Peyer's patch (tissue), 4 donors: Measurements from ENCODE around the gene C1QTNF9B. TPM values are rescaled to one million over a fixed set of nuclear protein-coding genes. Genes with fewer than 3 reads are reported as not detected.

Source experiments
- DNase-seq, 3 donors: peaks; one replicate each; pipeline ENCODE4 v3.0.0-alpha.2; 2017 to 2019
- H3K27ac ChIP-seq, 4 donors: fragments of 200-600 bp; sonication (generic); one replicate each; pipeline ENCODE4 v1.5.1; 2016 to 2019
- H3K27me3 ChIP-seq, 2 donors: fragments of 200-600 bp; sonication (generic); one replicate each; pipeline ENCODE4 v1.5.1; 2019
- H3K36me3 ChIP-seq, 3 donors: fragments of 200-600 bp; sonication (generic); one replicate each; pipeline ENCODE4 v1.5.1; 2016 to 2019
- H3K4me1 ChIP-seq, 4 donors: fragments of 200-600 bp; sonication (generic); one replicate each; pipeline ENCODE4 v1.5.1; 2016 to 2019
- H3K4me3 ChIP-seq, 4 donors: fragments of 200-600 bp; sonication (generic); 1 replicate in 3 of 4; 2 replicates in 1 of 4; pipeline ENCODE4 v1.5.1; 2016 to 2019; ENCODE audit warnings: mild to moderate bottlenecking in 1 of 4
- H3K9me3 ChIP-seq, 4 donors: fragments of 200-600 bp; sonication (generic); one replicate each; pipeline ENCODE4 v1.5.1; 2016 to 2019; ENCODE audit warnings: mild to moderate bottlenecking in 1 of 4
- CTCF ChIP-seq, 6 experiments: fragments of 450-650 bp in 4 of 6; fragments of 200-600 bp in 2 of 6; sonication (generic) in 1 of 6; IDR thresholded peaks; one replicate each; pipeline ENCODE4 v1.5.1; 2017 to 2019; ENCODE audit warnings: antibody characterized with exemption in 6 of 6, mild to moderate bottlenecking in 3 of 6, moderate library complexity in 1 of 6
- POLR2A ChIP-seq, 2 donors: fragments of 450-650 bp; IDR thresholded peaks; one replicate each; pipeline ENCODE4 v1.5.1; 2017; ENCODE audit warnings: antibody characterized with exemption in 2 of 2, mild to moderate bottlenecking in 2 of 2, moderate library complexity in 2 of 2
- total RNA-seq, 4 donors: library from RNA; depleted of rRNA; stranded (reverse); fragments of >200 nt; gene quantifications; one replicate each; pipeline ENCODE4 v1.1.0, GENCODE V29; 2016

C1QTNF9B gene
- total RNA-seq, 4 donors from 2014 or later: 0.80 TPM; not detected in 3

DNA sequence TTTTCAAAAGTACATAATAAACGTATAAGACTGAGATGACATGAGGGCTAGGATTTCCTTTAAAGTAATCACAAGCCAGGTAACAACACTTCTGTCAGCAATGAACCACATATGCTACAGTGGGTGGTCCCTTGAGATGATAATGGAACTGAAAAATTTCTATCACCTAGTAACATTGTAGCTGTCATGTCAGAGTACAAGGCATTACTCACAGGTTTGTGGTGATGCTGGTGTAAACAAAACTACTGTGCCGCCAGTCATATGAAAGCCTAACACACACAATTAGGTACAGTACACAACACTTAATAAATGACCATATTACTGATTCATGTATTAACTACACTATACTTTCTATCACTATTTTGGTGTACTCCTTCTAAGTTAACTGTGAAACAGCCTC lies 45.0 kb downstream of the C1QTNF9B start:
- TF ChIP-seq CTCF (IDR thresholded peaks at IDR 0.05) (no peak), POLR2A (IDR thresholded peaks at IDR 0.05) (no peak)
- no peaks in the 10 kb centered on the region for H3K9me3 ChIP-seq

GRCh38 chr13:23851106-23851505 lies 46.2 kb downstream of the C1QTNF9B start:
- Histone ChIP-seq H3K36me3 (no peaks in the 10 kb centered on the region), H3K4me1 (no peaks in the 10 kb centered on the region), H3K27ac (no peak overlapping the region), H3K4me3 (no peak overlapping the region), H3K27me3 (no peaks in the 10 kb centered on the region), H3K9me3 (no peaks in the 10 kb centered on the region)
- DNase-seq: no peak
- TF ChIP-seq POLR2A (IDR thresholded peaks at IDR 0.05) (no peak), CTCF (IDR thresholded peaks at IDR 0.05) (no peak)

More for the DNA sequence above, 45.0 kb downstream of the C1QTNF9B start:
- H3K36me3 ChIP-seq: no peaks in the 10 kb centered on the region
- DNase-seq: no peak
- no peak overlapping the region for H3K4me3 ChIP-seq
- H3K27me3 ChIP-seq: no peaks in the 10 kb centered on the region
- H3K27ac ChIP-seq: no peak overlapping the region
- no peaks in the 10 kb centered on the region for H3K4me1 ChIP-seq

DNA sequence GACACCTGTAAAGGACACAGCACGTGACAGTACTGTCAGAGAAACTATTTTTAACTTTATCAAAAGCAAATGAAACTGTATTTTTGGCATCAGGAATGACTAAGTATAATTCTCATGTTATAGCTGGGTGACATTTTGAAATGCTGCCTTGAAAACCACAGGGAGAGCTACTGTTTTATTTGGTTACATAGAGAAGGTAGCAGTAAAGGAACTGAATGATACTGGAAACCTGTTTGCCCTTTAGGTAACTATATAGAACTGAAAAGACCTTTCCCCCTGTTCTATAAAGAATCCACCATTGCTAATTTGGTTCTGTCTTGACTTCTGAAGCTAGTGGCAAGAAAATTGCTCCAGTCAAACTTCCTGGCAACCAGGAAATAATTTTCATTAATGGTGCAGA lies 47.2 kb downstream of the C1QTNF9B start:
- DNase-seq: no peak
- Histone ChIP-seq H3K4me1 (no peaks in the 10 kb centered on the region), H3K27ac (no peak overlapping the region), H3K36me3 (no peaks in the 10 kb centered on the region), H3K27me3 (no peaks in the 10 kb centered on the region), H3K4me3 (no peak overlapping the region), H3K9me3 (no peaks in the 10 kb centered on the region)
- TF ChIP-seq CTCF (IDR thresholded peaks at IDR 0.05): no peak
- no peak for TF ChIP-seq POLR2A (IDR thresholded peaks at IDR 0.05)

- H3K36me3 ChIP-seq: no peaks in the 10 kb centered on the region
- DNase-seq: no peak
- TF ChIP-seq CTCF (IDR thresholded peaks at IDR 0.05) (no peak), POLR2A (IDR thresholded peaks at IDR 0.05) (no peak)
Measured at GRCh38 chr13:23849670-23850069, 47.6 kb downstream of the C1QTNF9B start.

DNA sequence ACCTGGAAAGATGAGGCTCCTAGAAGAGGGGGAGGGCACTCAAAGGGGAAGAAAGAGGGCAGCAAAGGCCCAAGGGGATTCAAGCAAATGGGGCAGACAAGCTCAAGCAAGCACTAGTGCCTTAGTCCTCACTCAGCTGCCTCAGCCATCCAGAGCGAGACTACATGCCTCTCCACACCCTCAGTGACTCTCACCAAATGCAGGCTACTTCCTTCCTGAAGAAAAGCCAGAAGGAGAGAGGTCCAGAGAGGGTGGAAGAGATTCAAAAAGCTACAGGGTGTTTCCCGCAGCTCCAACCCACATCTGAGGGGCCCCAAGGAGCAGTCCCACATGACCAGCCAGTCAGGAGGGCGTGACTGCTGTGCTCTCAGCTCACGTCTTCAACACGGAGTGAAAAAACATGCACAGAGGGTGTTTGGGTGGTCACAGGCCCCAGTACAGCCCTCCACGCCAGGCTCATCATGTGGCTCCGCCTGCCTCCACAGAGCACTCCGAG lies 48.6 kb downstream of the C1QTNF9B start:
- H3K27me3 ChIP-seq: no peaks in the 10 kb centered on the region
- H3K4me3 ChIP-seq: no peak overlapping the region
- no peak overlapping the region for H3K27ac ChIP-seq
- H3K9me3 ChIP-seq: no peaks in the 10 kb centered on the region
- no peaks in the 10 kb centered on the region for H3K4me1 ChIP-seq
- no peak for DNase-seq
- TF ChIP-seq POLR2A (IDR thresholded peaks at IDR 0.05) (no peak), CTCF (IDR thresholded peaks at IDR 0.05) (no peak)
- H3K36me3 ChIP-seq: no peaks in the 10 kb centered on the region

More at GRCh38 chr13:23849670-23850069, 47.6 kb downstream of the C1QTNF9B start:
- Histone ChIP-seq H3K9me3 (no peaks in the 10 kb centered on the region), H3K27ac (no peak overlapping the region), H3K4me1 (no peaks in the 10 kb centered on the region), H3K4me3 (no peak overlapping the region), H3K27me3 (no peaks in the 10 kb centered on the region)

DNA sequence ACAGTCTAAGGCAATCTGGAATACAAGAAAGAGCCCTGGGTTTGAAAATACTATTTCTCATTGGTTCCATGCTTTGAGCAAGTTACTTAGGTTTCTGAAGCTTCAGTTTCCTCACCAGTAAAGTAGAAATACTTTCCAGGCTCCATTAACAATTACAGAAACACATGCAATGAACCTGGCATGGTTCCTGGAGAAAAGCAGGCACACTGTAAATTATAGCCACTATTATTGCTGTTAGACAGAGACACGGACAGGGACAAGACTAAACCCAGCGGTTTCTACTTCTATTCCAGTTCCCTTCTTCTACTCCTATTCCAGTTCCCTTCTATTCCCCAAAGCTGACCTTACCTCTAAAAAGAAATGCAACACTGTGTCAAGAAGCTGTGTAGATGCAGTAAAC lies 49.3 kb downstream of the C1QTNF9B start:
- no peaks in the 10 kb centered on the region for H3K27me3 ChIP-seq
- H3K36me3 ChIP-seq: no peaks in the 10 kb centered on the region
- TF ChIP-seq POLR2A (IDR thresholded peaks at IDR 0.05): no peak
- TF ChIP-seq CTCF (IDR thresholded peaks at IDR 0.05): no peak
- no peak overlapping the region for H3K4me3 ChIP-seq
- H3K4me1 ChIP-seq: no peaks in the 10 kb centered on the region
- H3K9me3 ChIP-seq: no peaks in the 10 kb centered on the region
- DNase-seq: no peak
- H3K27ac ChIP-seq: no peak overlapping the region
